A673 (cell line): ENCODE measurements around the gene CCL27.

Source experiments
- EZH2 ChIP-seq: fragments of 200-600 bp; sonication (generic); IDR thresholded peaks from 2 replicates; pipeline ENCODE4 v1.6.1; 2017; ENCODE audit warnings: borderline replicate concordance, low read depth, mild to moderate bottlenecking, mixed read lengths, antibody characterized with exemption, low read length; ENCODE audit not compliant: poor library complexity, severe bottlenecking
- TF ChIP-seq, protein P1 (sequence below): fragments of 300-800, 200-600 bp; sonication (generic); conservative IDR thresholded peaks from 2 replicates; pipeline ENCODE4 v1.5.1; 2017; ENCODE audit warnings: low read depth, mild to moderate bottlenecking, antibody characterized with exemption, low read length, moderate library complexity, mixed read lengths

DNA sequence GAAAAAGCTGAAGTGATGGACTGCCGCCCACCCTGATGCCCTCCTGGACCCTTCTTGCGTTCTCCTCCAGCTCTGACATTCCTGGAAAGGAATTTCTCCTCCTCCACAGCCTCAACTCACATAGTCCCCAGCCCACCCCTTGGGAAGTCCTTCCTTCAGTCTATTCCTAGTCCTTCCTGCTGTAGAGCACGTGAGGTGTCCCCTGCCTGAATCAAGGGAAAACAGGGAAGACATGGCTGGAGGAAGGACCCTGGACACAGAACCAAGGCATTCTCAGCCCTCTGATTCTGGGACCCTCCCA is 37.3 kb downstream of the CCL27 start:
- TF ChIP-seq, protein P1, sequence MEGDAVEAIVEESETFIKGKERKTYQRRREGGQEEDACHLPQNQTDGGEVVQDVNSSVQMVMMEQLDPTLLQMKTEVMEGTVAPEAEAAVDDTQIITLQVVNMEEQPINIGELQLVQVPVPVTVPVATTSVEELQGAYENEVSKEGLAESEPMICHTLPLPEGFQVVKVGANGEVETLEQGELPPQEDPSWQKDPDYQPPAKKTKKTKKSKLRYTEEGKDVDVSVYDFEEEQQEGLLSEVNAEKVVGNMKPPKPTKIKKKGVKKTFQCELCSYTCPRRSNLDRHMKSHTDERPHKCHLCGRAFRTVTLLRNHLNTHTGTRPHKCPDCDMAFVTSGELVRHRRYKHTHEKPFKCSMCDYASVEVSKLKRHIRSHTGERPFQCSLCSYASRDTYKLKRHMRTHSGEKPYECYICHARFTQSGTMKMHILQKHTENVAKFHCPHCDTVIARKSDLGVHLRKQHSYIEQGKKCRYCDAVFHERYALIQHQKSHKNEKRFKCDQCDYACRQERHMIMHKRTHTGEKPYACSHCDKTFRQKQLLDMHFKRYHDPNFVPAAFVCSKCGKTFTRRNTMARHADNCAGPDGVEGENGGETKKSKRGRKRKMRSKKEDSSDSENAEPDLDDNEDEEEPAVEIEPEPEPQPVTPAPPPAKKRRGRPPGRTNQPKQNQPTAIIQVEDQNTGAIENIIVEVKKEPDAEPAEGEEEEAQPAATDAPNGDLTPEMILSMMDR, result no peak
- TF ChIP-seq EZH2, result no peak
